Stomach smooth muscle (tissue), 2 donors: Measurements from ENCODE around the gene RNF135.
A peak's percentile ranks its signal among the peaks of the same experiment; 100 is the strongest.
"Not testable (repeated sequence)": the region's sequence is repeated elsewhere in the genome, so short reads cannot be mapped to it uniquely, and the experiment has no call there.

Experiments used
- H3K27ac ChIP-seq: one replicate; pipeline ENCODE4 v1.7.0; 2013; ENCODE audit warnings: mild to moderate bottlenecking, low read length, inconsistent platforms
- H3K27me3 ChIP-seq, 2 donors: one replicate each; pipeline ENCODE4 v1.7.0; 2013; ENCODE audit warnings: low read length in 2 of 2; ENCODE audit not compliant: insufficient read depth in 2 of 2, control insufficient read depth in 1 of 2
- H3K36me3 ChIP-seq, 2 donors: one replicate each; pipeline ENCODE4 v1.7.0; 2013; ENCODE audit warnings: low read length in 2 of 2; ENCODE audit not compliant: control insufficient read depth in 2 of 2, insufficient read depth in 2 of 2
- H3K4me1 ChIP-seq: one replicate; pipeline ENCODE4 v1.7.0; 2013; ENCODE audit warnings: low read length; ENCODE audit not compliant: control insufficient read depth, insufficient read depth
- H3K4me3 ChIP-seq, 2 donors: one replicate each; pipeline ENCODE4 v1.7.0; 2013; ENCODE audit warnings: low read length in 2 of 2
- H3K9ac ChIP-seq, 2 donors: one replicate each; pipeline ENCODE4 v1.7.0; 2013; ENCODE audit warnings: low read length in 2 of 2, mild to moderate bottlenecking in 1 of 2
- H3K9me3 ChIP-seq, 2 donors: one replicate each; pipeline ENCODE4 v1.7.0; 2013; ENCODE audit warnings: low read length in 2 of 2; ENCODE audit not compliant: control insufficient read depth in 2 of 2
- donor health status: healthy.
- donor health status: Pancreatic carcinoma.

The RNF135 gene

GRCh38 chr17:30957741-30958140, 13.1 kb upstream of the RNF135 start:
- H3K9ac ChIP-seq, result no peak overlapping the region
- H3K27ac ChIP-seq, result no peak overlapping the region
- H3K27me3 ChIP-seq, result no peaks in the 10 kb centered on the region
- H3K4me1 ChIP-seq, result peaks cover 2% of the 10 kb centered on the region
- H3K36me3 ChIP-seq, result no peaks in the 10 kb centered on the region
- no peaks in the 10 kb centered on the region for H3K9me3 ChIP-seq
- H3K4me3 ChIP-seq, result no peak overlapping the region

- H3K9me3 ChIP-seq, result no peaks in the 10 kb centered on the region
- H3K36me3 ChIP-seq, result no peaks in the 10 kb centered on the region
- H3K9ac ChIP-seq, result no peak overlapping the region
- H3K4me3 ChIP-seq, result no peak overlapping the region
- H3K27me3 ChIP-seq, result no peaks in the 10 kb centered on the region
- no peak overlapping the region for H3K27ac ChIP-seq
- peaks cover 2% of the 10 kb centered on the region for H3K4me1 ChIP-seq
Measured at GRCh38 chr17:30958187-30958586, 12.7 kb upstream of the RNF135 start.

GRCh38 chr17:30961209-30962188, 9.3 kb upstream of the RNF135 start:
- Histone ChIP-seq H3K27ac (no peak overlapping the region), H3K4me3 (no peak overlapping the region), H3K36me3 (no peaks in the 10 kb centered on the region), H3K27me3 (no peaks in the 10 kb centered on the region), H3K4me1 (peaks cover 2% of the 10 kb centered on the region), H3K9me3 (no peaks in the 10 kb centered on the region), H3K9ac (no peak overlapping the region)

- not testable (repeated sequence) for H3K9ac ChIP-seq, H3K9me3 ChIP-seq, H3K27ac ChIP-seq, H3K4me3 ChIP-seq, H3K27me3 ChIP-seq, H3K36me3 ChIP-seq, H3K4me1 ChIP-seq
Measured at GRCh38 chr17:30964312-30964711, 6.5 kb upstream of the RNF135 start.

- H3K4me1 ChIP-seq, result peaks cover 6% of the 10 kb centered on the region
- no peak overlapping the region for H3K9ac ChIP-seq
- H3K27ac ChIP-seq, result no peak overlapping the region
- H3K36me3 ChIP-seq, result no peaks in the 10 kb centered on the region
- no peaks in the 10 kb centered on the region for H3K27me3 ChIP-seq
- no peaks in the 10 kb centered on the region for H3K9me3 ChIP-seq
- H3K4me3 ChIP-seq, result no peak overlapping the region
Measured at GRCh38 chr17:30964876-30965275, 6.0 kb upstream of the RNF135 start.

- Histone ChIP-seq H3K36me3 (no peaks in the 10 kb centered on the region), H3K27me3 (no peaks in the 10 kb centered on the region), H3K9ac (no peak overlapping the region), H3K4me1 (peaks cover 12% of the 10 kb centered on the region), H3K27ac (no peak overlapping the region), H3K4me3 (no peak overlapping the region), H3K9me3 (no peaks in the 10 kb centered on the region)
Measured at GRCh38 chr17:30965686-30966085, 5.2 kb upstream of the RNF135 start.

- peaks cover 14% of the 10 kb centered on the region for H3K4me1 ChIP-seq
- not testable (repeated sequence) for H3K27ac ChIP-seq, H3K4me3 ChIP-seq, H3K27me3 ChIP-seq, H3K9me3 ChIP-seq, H3K9ac ChIP-seq, H3K36me3 ChIP-seq
Measured at GRCh38 chr17:30967911-30968310, 2.9 kb upstream of the RNF135 start.

GRCh38 chr17:30969989-30970830, 629 bp upstream of the RNF135 start:
- H3K9ac ChIP-seq, result peak overlapping the region; percentile 81 to 86
- H3K4me3 ChIP-seq, result peak overlapping the region; percentile 78 to 90
- no peaks in the 10 kb centered on the region for H3K27me3 ChIP-seq
- H3K36me3 ChIP-seq, result no peaks in the 10 kb centered on the region
- peaks cover 16% of the 10 kb centered on the region for H3K4me1 ChIP-seq
- H3K9me3 ChIP-seq, result no peaks in the 10 kb centered on the region
- peak overlapping the region; percentile 85 for H3K27ac ChIP-seq

GRCh38 chr17:30975042-30975820, 4.4 kb downstream of the RNF135 start:
- H3K4me1 ChIP-seq, result peaks cover 8% of the 10 kb centered on the region
- no peak overlapping the region for H3K27ac ChIP-seq
- no peaks in the 10 kb centered on the region for H3K27me3 ChIP-seq
- peaks cover 0 to 5% of the 10 kb centered on the region in 2 donors for H3K36me3 ChIP-seq
- H3K4me3 ChIP-seq, result no peak overlapping the region
- no peak overlapping the region for H3K9ac ChIP-seq
- no peaks in the 10 kb centered on the region for H3K9me3 ChIP-seq

GRCh38 chr17:30979919-30980318, 9.1 kb downstream of the RNF135 start:
- H3K9me3 ChIP-seq, H3K4me3 ChIP-seq, H3K4me1 ChIP-seq, H3K9ac ChIP-seq, H3K27me3 ChIP-seq, H3K36me3 ChIP-seq, H3K27ac ChIP-seq: not testable (repeated sequence)
